GM12878 (cell line): Measurements from ENCODE around the gene YES1. TPM values are rescaled to one million over a fixed set of nuclear protein-coding genes. Genes with fewer than 3 reads are reported as not detected.

Experiments
- ATAC-seq: fragments of 200-7000 bp; cut with Tn5 transposase; 3 replicates; pipeline ENCODE4 v1.9.1; 2020; ENCODE audit warnings: mild to moderate bottlenecking, moderate library complexity
- BruUV-seq: library from RNA; stranded (reverse); fragments of 400-500 nt; replicated peaks from 2 replicates; lab custom pipeline; 2021; lab: Mats Ljungman, UMichigan
- CTCF ChIA-PET: fragments of 300-600 bp; sonication (Branson Sonifier 250); formaldehyde crosslinking; extraction: SDS; loops from one replicate; lab custom pipeline; 2021; ENCODE audit warnings: inconsistent platforms; lab: Yijun Ruan, JAX
- POLR2A ChIA-PET: fragments of 350-600 bp; formaldehyde crosslinking; extraction: SDS; loops from one replicate; lab custom pipeline; 2021; ENCODE audit warnings: inconsistent platforms; lab: Charles Lee
- RAD21 ChIA-PET: fragments of 300-600 bp; sonication (Branson Sonifier 250); formaldehyde crosslinking; loops from one replicate; lab custom pipeline; 2023; ENCODE audit warnings: antibody characterized with exemption; ENCODE audit not compliant: unreplicated experiment; lab: Charles Lee
- SMC1A ChIA-PET: fragments of 300-600 bp; sonication (Branson Sonifier 250); formaldehyde crosslinking; loops from one replicate; lab custom pipeline; 2023; ENCODE audit not compliant: unreplicated experiment, uncharacterized antibody; lab: Charles Lee
- DNase-seq: peaks from one replicate; pipeline ENCODE4 v3.0.0-alpha.2; 2011; ENCODE audit warnings: low read depth, low spot score
- FAIRE-seq: peaks from 3 replicates; lab custom pipeline; 2011; peaks lifted over from hg19 to GRCh38; lab: Jason Lieb, UNC
- H2AFZ ChIP-seq: 2 replicates; pipeline ENCODE4 v1.6.0; 2011; ENCODE audit warnings: low read depth, low read length, control low read depth; ENCODE audit not compliant: control insufficient read depth
- H3K27ac ChIP-seq: 2 replicates; pipeline ENCODE4 v1.5.1; 2011; ENCODE audit warnings: control low read depth; ENCODE audit not compliant: control insufficient read depth, insufficient read depth
- H3K27me3 ChIP-seq, 2 experiments: replicated peaks in 1 of 2; 2 replicates each; pipeline versions ENCODE4 v1.6.0 to v1.6.1; 2011; ENCODE audit warnings: low read length in 1 of 2; ENCODE audit not compliant: control insufficient read depth in 2 of 2, insufficient read depth in 2 of 2
- H3K36me3 ChIP-seq, 2 experiments: 2 replicates each; pipeline ENCODE4 v1.5.1; 2011; ENCODE audit warnings: low read length in 1 of 2; ENCODE audit not compliant: control insufficient read depth in 2 of 2, insufficient read depth in 2 of 2
- H3K4me1 ChIP-seq: 2 replicates; pipeline ENCODE4 v1.6.1; 2011; ENCODE audit warnings: mild to moderate bottlenecking, low read length, moderate library complexity, mixed read lengths; ENCODE audit not compliant: control insufficient read depth, insufficient read depth
- H3K4me2 ChIP-seq: 2 replicates; pipeline ENCODE4 v1.6.0; 2011; ENCODE audit warnings: control low read depth; ENCODE audit not compliant: control insufficient read depth, insufficient read depth
- H3K4me3 ChIP-seq: fragments of 200-600 bp; sonication (generic); 2 replicates; pipeline ENCODE4 v1.5.1; 2016
- H3K79me2 ChIP-seq: 2 replicates; pipeline ENCODE4 v1.6.0; 2011; ENCODE audit warnings: low read length; ENCODE audit not compliant: control insufficient read depth, insufficient read depth
- H3K9ac ChIP-seq: 2 replicates; pipeline ENCODE4 v1.8.0; 2011; ENCODE audit warnings: low read length, control low read depth, mixed read lengths; ENCODE audit not compliant: control insufficient read depth, insufficient read depth
- H3K9me3 ChIP-seq: replicated peaks from 3 replicates; pipeline ENCODE4 v1.5.1; 2011; ENCODE audit warnings: mild to moderate bottlenecking, low read length; ENCODE audit not compliant: control insufficient read depth, insufficient read depth
- H4K20me1 ChIP-seq: 2 replicates; pipeline ENCODE4 v1.6.0; 2011; ENCODE audit not compliant: control insufficient read depth, insufficient read depth
- ATF7 ChIP-seq: fragments of 450-650 bp; IDR thresholded peaks from 2 replicates; pipeline ENCODE4 v1.6.1; 2016; ENCODE audit warnings: low read depth, mild to moderate bottlenecking
- CREB1 ChIP-seq: IDR thresholded peaks from 2 replicates; pipeline ENCODE4 v1.6.1; 2012; ENCODE audit warnings: low read depth, mild to moderate bottlenecking, inconsistent platforms
- NFXL1 ChIP-seq: fragments of 450-650 bp; IDR thresholded peaks from 2 replicates; pipeline ENCODE4 v1.6.1; 2017; ENCODE audit warnings: antibody characterized with exemption, mild to moderate bottlenecking, borderline replicate concordance
- POLR2A ChIP-seq: IDR thresholded peaks from 2 replicates; pipeline ENCODE4 v1.6.1; 2011; ENCODE audit warnings: low read depth, mild to moderate bottlenecking, low read length
- SIN3A ChIP-seq: IDR thresholded peaks from 2 replicates; pipeline ENCODE4 v1.6.1; 2012; ENCODE audit warnings: low read depth, low read length, improper control_type of control experiment
- YY1 ChIP-seq: IDR thresholded peaks from 2 replicates; pipeline ENCODE4 v1.6.1; 2011; ENCODE audit warnings: low read depth, mild to moderate bottlenecking, low read length
- WGBS: methylation state at CpG from one replicate; pipeline ENCODE4 v1.1.6; 2016; ENCODE audit warnings: low lambda C conversion rate; ENCODE audit not compliant: insufficient replicate concordance, insufficient coverage; ENCODE audit errors: missing lambda C conversion rate; 5-methylcytosine and 5-hydroxymethylcytosine counted together
- in situ Hi-C: fragments of 300-500 bp; cut with MboI; formaldehyde crosslinking; loops from 9 replicates; pipeline ENCODE4 v1.14.3; 2018; ENCODE audit warnings: mixed read lengths
- intact Hi-C: fragments of 100-400 bp; cut with micrococcal nuclease; formaldehyde crosslinking; loops from one replicate; pipeline ENCODE4 v1.14.2; 2022; ENCODE audit not compliant: unreplicated experiment
- polyA plus RNA-seq, 11 experiments: library from polyadenylated mRNA; depleted of rRNA in 4 of 11; unstranded in 6 of 11; stranded (reverse) in 5 of 11; fragments of >200 nt; fragmentation: Nextera tagmentation in 4 of 11; fragmentation: Illumina TruSeq in 1 of 11; extraction: Ambion mirVana in 4 of 11; extraction: Trizol in 1 of 11; gene quantifications; 1 replicate in 1 of 11; 2 replicates in 10 of 11; pipeline versions ENCODE4 v1.2.1 to v1.2.3, GENCODE V29; 2011 to 2016; ENCODE audit warnings: inconsistent platforms in 2 of 11, missing spikeins in 2 of 11, low read depth in 1 of 11
- total RNA-seq, 4 experiments: library from RNA; depleted of rRNA in 3 of 4; stranded (reverse); fragments of >200 nt in 3 of 4; fragmentation: Illumina TruSeq in 1 of 4; extraction: Trizol in 1 of 4; gene quantifications; 2 replicates each; pipeline versions ENCODE4 v1.2.1 to v1.2.3, GENCODE V29; 2013 to 2021
- TF ChIP-seq, protein P1 (sequence below): IDR thresholded peaks from 2 replicates; pipeline ENCODE4 v1.6.1; 2011; ENCODE audit warnings: borderline replicate concordance, low read depth, mild to moderate bottlenecking, moderate library complexity, low read length; ENCODE audit not compliant: insufficient read depth, poor library complexity, severe bottlenecking
- TF ChIP-seq, protein P2 (sequence below): IDR thresholded peaks from 2 replicates; pipeline ENCODE4 v1.6.1; 2011; ENCODE audit warnings: low read depth, low read length, improper control_type of control experiment, borderline replicate concordance
- TF ChIP-seq, protein P3 (sequence below): fragments of 450-650 bp; IDR thresholded peaks from 2 replicates; pipeline ENCODE4 v1.6.1; 2017; ENCODE audit warnings: mild to moderate bottlenecking, low read depth, inconsistent platforms; ENCODE audit not compliant: poor library complexity, severe bottlenecking
- TF ChIP-seq, protein P4 (sequence below): fragments of 450-650 bp; IDR thresholded peaks from 2 replicates; pipeline ENCODE4 v1.6.1; 2017; ENCODE audit warnings: borderline replicate concordance
- TF ChIP-seq, protein P5 (sequence below): fragments of 450-650 bp; IDR thresholded peaks from 2 replicates; pipeline ENCODE4 v1.6.1; 2017; ENCODE audit warnings: mild to moderate bottlenecking, moderate library complexity
- TF ChIP-seq, protein P6 (sequence below): IDR thresholded peaks from 2 replicates; pipeline ENCODE4 v1.6.1; 2011; ENCODE audit warnings: low read depth, mild to moderate bottlenecking, low read length, moderate library complexity, borderline replicate concordance; ENCODE audit errors: extremely low read depth

The YES1 gene
- total and polyA plus RNA-seq, 10 of the 15 experiments (the other 5 are each of a cell fraction or from before 2014, with no cell fraction given) = 2.3 to 7.9 (median 5.8) TPM

DNA sequence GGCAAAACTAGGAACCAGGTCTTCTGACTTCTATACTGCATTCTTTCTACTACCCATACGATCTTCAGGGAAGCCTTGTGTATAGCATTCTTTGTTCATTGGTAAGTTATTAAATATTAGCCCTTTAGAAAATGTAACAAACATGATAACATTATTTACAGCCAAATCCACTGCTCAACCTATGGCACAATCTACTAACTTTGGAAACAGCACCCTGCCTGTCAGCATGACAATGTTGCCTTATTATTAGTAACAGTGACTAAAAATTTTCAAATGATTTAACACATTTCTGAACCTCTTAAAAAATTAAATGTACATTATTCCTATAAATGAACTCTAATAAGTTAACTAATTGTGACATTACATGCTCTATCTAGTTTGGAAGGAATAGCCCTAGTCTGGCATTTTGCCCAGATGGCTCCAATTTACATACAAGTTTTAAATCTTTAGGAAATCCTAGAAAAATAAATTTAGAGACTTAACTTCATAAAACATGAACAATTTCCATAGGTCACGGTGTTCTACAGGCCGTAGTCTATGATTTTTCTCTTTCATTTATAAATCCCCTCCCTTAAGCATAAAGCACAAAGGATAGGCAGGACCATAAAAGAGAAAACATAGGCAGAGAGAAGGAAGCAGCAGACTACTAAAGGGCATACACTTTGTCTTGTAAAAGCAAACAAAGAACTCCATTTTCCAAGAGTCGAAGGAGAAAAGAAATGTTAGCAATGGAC lies 33.7 kb downstream of the YES1 start:
- POLR2A ChIA-PET = interaction anchor here (0.6 kb wide), 1 partner anchor 12 kb away, joined by 3 read pairs; no protein-coding TSS in a partner anchor
- Histone ChIP-seq H3K27ac (no peak overlapping the region), H3K4me2 (no peak overlapping the region), H2AFZ (no peak overlapping the region), H3K27me3 (no peaks in the 10 kb centered on the region), H3K36me3 (no peaks in the 10 kb centered on the region), H3K9ac (no peak overlapping the region), H3K4me1 (no peaks in the 10 kb centered on the region), H3K4me3 (no peak overlapping the region), H3K9me3 (no peaks in the 10 kb centered on the region), H4K20me1 (no peaks in the 10 kb centered on the region), H3K79me2 (peaks cover 4% of the 10 kb centered on the region)
- no peak; the same call in 2 of the 3 replicates for ATAC-seq
- CTCF ChIA-PET = interaction anchor here (1.2 kb wide), 1 partner anchor 52 kb away, joined by 8 read pairs; no protein-coding TSS in a partner anchor
- RAD21 ChIA-PET = interaction anchor here (0.6 to 0.7 kb wide), 2 partner anchors 28 to 592 kb away, joined by 3 read pairs; no protein-coding TSS in a partner anchor
- in situ Hi-C loops = no loop called here
- DNase-seq = no peak
- 99% methylated on average over 4 of the region's 4 CpGs for WGBS
- SMC1A ChIA-PET = interaction anchor here (0.7 to 2.3 kb wide), 2 partner anchors 8 to 1066 kb away, joined by 4 to 10 read pairs; no protein-coding TSS in a partner anchor
- FAIRE-seq = no peak
- no TSS peak for BruUV-seq
- intact Hi-C loops = no loop called here
- TF ChIP-seq, protein P1, sequence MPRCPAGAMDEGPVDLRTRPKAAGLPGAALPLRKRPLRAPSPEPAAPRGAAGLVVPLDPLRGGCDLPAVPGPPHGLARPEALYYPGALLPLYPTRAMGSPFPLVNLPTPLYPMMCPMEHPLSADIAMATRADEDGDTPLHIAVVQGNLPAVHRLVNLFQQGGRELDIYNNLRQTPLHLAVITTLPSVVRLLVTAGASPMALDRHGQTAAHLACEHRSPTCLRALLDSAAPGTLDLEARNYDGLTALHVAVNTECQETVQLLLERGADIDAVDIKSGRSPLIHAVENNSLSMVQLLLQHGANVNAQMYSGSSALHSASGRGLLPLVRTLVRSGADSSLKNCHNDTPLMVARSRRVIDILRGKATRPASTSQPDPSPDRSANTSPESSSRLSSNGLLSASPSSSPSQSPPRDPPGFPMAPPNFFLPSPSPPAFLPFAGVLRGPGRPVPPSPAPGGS = no peak
- TF ChIP-seq SIN3A (no peak), YY1 (no peak), CREB1 (no peak), NFXL1 (no peak), ATF7 (no peak), POLR2A (no peak)
- TF ChIP-seq, protein P2, sequence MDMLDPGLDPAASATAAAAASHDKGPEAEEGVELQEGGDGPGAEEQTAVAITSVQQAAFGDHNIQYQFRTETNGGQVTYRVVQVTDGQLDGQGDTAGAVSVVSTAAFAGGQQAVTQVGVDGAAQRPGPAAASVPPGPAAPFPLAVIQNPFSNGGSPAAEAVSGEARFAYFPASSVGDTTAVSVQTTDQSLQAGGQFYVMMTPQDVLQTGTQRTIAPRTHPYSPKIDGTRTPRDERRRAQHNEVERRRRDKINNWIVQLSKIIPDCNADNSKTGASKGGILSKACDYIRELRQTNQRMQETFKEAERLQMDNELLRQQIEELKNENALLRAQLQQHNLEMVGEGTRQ = no peak
- TF ChIP-seq, protein P3, sequence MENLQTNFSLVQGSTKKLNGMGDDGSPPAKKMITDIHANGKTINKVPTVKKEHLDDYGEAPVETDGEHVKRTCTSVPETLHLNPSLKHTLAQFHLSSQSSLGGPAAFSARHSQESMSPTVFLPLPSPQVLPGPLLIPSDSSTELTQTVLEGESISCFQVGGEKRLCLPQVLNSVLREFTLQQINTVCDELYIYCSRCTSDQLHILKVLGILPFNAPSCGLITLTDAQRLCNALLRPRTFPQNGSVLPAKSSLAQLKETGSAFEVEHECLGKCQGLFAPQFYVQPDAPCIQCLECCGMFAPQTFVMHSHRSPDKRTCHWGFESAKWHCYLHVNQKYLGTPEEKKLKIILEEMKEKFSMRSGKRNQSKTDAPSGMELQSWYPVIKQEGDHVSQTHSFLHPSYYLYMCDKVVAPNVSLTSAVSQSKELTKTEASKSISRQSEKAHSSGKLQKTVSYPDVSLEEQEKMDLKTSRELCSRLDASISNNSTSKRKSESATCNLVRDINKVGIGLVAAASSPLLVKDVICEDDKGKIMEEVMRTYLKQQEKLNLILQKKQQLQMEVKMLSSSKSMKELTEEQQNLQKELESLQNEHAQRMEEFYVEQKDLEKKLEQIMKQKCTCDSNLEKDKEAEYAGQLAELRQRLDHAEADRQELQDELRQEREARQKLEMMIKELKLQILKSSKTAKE = no peak
- TF ChIP-seq, protein P4, sequence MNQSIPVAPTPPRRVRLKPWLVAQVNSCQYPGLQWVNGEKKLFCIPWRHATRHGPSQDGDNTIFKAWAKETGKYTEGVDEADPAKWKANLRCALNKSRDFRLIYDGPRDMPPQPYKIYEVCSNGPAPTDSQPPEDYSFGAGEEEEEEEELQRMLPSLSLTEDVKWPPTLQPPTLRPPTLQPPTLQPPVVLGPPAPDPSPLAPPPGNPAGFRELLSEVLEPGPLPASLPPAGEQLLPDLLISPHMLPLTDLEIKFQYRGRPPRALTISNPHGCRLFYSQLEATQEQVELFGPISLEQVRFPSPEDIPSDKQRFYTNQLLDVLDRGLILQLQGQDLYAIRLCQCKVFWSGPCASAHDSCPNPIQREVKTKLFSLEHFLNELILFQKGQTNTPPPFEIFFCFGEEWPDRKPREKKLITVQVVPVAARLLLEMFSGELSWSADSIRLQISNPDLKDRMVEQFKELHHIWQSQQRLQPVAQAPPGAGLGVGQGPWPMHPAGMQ = no peak
- TF ChIP-seq, protein P5, sequence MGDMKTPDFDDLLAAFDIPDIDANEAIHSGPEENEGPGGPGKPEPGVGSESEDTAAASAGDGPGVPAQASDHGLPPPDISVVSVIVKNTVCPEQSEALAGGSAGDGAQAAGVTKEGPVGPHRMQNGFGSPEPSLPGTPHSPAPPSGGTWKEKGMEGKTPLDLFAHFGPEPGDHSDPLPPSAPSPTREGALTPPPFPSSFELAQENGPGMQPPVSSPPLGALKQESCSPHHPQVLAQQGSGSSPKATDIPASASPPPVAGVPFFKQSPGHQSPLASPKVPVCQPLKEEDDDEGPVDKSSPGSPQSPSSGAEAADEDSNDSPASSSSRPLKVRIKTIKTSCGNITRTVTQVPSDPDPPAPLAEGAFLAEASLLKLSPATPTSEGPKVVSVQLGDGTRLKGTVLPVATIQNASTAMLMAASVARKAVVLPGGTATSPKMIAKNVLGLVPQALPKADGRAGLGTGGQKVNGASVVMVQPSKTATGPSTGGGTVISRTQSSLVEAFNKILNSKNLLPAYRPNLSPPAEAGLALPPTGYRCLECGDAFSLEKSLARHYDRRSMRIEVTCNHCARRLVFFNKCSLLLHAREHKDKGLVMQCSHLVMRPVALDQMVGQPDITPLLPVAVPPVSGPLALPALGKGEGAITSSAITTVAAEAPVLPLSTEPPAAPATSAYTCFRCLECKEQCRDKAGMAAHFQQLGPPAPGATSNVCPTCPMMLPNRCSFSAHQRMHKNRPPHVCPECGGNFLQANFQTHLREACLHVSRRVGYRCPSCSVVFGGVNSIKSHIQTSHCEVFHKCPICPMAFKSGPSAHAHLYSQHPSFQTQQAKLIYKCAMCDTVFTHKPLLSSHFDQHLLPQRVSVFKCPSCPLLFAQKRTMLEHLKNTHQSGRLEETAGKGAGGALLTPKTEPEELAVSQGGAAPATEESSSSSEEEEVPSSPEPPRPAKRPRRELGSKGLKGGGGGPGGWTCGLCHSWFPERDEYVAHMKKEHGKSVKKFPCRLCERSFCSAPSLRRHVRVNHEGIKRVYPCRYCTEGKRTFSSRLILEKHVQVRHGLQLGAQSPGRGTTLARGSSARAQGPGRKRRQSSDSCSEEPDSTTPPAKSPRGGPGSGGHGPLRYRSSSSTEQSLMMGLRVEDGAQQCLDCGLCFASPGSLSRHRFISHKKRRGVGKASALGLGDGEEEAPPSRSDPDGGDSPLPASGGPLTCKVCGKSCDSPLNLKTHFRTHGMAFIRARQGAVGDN = no peak
- TF ChIP-seq, protein P6, sequence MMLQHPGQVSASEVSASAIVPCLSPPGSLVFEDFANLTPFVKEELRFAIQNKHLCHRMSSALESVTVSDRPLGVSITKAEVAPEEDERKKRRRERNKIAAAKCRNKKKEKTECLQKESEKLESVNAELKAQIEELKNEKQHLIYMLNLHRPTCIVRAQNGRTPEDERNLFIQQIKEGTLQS = no peak
